ENCODE measurements around the gene PTGER2. TPM values are rescaled to one million over a fixed set of nuclear protein-coding genes. Genes with fewer than 3 reads are reported as not detected.

The PTGER2 gene
- total and polyA plus RNA-seq, 2 donors (not counting 1 experiment from before 2014, with no cell fraction given) = 15.9 to 38.8 TPM

DNA sequence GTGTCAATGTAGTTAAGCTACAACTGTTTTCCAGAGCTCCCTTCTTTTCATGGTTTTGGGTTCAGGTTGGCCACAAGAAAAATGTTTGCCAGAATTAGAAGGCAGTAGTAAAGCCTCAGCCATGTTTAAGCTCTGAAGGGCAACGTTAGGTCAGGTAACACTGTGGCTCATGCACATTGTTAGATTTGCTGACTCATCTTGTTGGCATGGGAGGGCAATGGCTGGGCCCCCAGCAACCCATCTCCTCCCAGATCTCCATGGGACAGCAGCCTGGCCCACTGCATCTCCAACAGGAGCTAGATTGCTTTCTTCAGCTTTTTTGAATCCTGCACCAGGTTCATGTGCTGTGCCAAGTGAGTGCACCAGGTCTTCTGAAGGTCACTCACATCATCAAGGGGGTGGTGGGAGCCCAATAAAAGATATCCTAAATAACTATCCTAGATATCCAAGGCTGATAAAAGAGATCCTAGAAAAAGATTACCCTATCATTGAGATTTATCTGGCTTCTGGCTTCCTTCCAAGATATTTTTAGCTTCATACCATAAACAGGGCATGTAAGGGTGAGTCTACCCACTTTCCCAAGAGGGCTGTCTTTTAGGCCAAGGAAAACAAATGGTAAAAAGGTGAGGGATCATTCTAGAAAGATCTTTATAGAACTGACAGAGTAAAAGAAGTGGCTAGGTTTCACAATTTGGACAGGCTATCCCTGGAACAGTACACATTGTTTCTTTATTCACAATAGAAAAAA lies 28.9 kb downstream of the PTGER2 start:
- peak; percentile 56 to 71 for DNase-seq (ENCODE audit: low read depth in 2 of 2)
- Histone ChIP-seq H3K4me1 (ENCODE audit: control insufficient read depth, extremely low read depth, insufficient read depth, low read length) (peaks cover 8% of the 10 kb centered on the region), H3K36me3 (ENCODE audit: control insufficient read depth, insufficient read depth, low read length) (no peaks in the 10 kb centered on the region), H3K9me3 (ENCODE audit: control insufficient read depth, insufficient read depth, low read depth, low read length) (no peaks in the 10 kb centered on the region), H3K4me2 (ENCODE audit: extremely low read depth, insufficient read depth, low read length) (no peak overlapping the region), H3K4me3 (replicated peaks in 1 of 4; ENCODE audit: control extremely low read depth in 1 of 4, insufficient read depth in 1 of 4, low read depth in 3 of 4, low read length in 4 of 4) (no peak overlapping the region), H2AFZ (ENCODE audit: low read length) (no peak overlapping the region), H4K20me1 (ENCODE audit: control insufficient read depth, extremely low read depth, insufficient read depth, low read length) (no peaks in the 10 kb centered on the region), H3K9ac (ENCODE audit: insufficient read depth, low read length) (no peak overlapping the region), H3K27ac (ENCODE audit: insufficient read depth, low read length) (no peak overlapping the region), H3K27me3 (ENCODE audit: control insufficient read depth, insufficient read depth, low read length) (no peaks in the 10 kb centered on the region), H3K79me2 (ENCODE audit: control insufficient read depth, insufficient read depth, low read length) (no peaks in the 10 kb centered on the region)
- TF ChIP-seq EZH2 (IDR thresholded peaks at IDR 0.05; ENCODE audit: low read length, missing control alignments) = no peak
- TF ChIP-seq, protein P1, sequence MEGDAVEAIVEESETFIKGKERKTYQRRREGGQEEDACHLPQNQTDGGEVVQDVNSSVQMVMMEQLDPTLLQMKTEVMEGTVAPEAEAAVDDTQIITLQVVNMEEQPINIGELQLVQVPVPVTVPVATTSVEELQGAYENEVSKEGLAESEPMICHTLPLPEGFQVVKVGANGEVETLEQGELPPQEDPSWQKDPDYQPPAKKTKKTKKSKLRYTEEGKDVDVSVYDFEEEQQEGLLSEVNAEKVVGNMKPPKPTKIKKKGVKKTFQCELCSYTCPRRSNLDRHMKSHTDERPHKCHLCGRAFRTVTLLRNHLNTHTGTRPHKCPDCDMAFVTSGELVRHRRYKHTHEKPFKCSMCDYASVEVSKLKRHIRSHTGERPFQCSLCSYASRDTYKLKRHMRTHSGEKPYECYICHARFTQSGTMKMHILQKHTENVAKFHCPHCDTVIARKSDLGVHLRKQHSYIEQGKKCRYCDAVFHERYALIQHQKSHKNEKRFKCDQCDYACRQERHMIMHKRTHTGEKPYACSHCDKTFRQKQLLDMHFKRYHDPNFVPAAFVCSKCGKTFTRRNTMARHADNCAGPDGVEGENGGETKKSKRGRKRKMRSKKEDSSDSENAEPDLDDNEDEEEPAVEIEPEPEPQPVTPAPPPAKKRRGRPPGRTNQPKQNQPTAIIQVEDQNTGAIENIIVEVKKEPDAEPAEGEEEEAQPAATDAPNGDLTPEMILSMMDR (conservative IDR thresholded peaks at IDR 0.05 in 1 of 2, IDR thresholded peaks at IDR 0.05 in 1 of 2; ENCODE audit: low read depth in 1 of 2, low read length in 2 of 2) = no peak

DNA sequence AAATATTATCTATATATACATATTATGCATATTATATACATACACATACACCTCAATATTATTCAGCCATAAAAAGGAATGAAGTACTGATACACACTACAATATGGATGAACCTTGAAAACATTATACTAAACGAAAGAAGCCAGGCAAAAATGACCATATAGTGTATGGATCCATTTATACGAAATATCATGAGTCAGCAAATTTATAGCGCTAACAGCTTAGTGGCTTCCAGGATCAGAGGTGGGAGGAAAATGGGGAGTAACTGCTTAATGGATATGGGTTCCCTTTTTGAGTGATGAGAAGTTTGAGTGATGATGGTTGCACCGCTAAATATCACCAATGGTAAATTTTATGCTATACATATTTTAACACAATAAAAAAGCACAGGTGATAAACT lies 32.7 kb downstream of the PTGER2 start:
- no peak overlapping the region for H3K27ac ChIP-seq (ENCODE audit: insufficient read depth, low read length)
- no peaks in the 10 kb centered on the region for H3K79me2 ChIP-seq (ENCODE audit: control insufficient read depth, insufficient read depth, low read length)
- no peak overlapping the region for H3K9ac ChIP-seq (ENCODE audit: insufficient read depth, low read length)
- TF ChIP-seq EZH2 (IDR thresholded peaks at IDR 0.05; ENCODE audit: low read length, missing control alignments) = no peak
- TF ChIP-seq, protein P1 (conservative IDR thresholded peaks at IDR 0.05 in 1 of 2, IDR thresholded peaks at IDR 0.05 in 1 of 2; ENCODE audit: low read depth in 1 of 2, low read length in 2 of 2) = no peak
- no peak overlapping the region for H3K4me3 ChIP-seq (replicated peaks in 1 of 4; ENCODE audit: control extremely low read depth in 1 of 4, insufficient read depth in 1 of 4, low read depth in 3 of 4, low read length in 4 of 4)
- H3K9me3 ChIP-seq (ENCODE audit: control insufficient read depth, insufficient read depth, low read depth, low read length) = no peaks in the 10 kb centered on the region
- H2AFZ ChIP-seq (ENCODE audit: low read length) = no peak overlapping the region
- no peaks in the 10 kb centered on the region for H3K27me3 ChIP-seq (ENCODE audit: control insufficient read depth, insufficient read depth, low read length)
- no peak overlapping the region for H3K4me2 ChIP-seq (ENCODE audit: extremely low read depth, insufficient read depth, low read length)
- H3K4me1 ChIP-seq (ENCODE audit: control insufficient read depth, extremely low read depth, insufficient read depth, low read length) = peaks cover 21% of the 10 kb centered on the region
- DNase-seq (ENCODE audit: low read depth in 2 of 2) = no peak
- H3K36me3 ChIP-seq (ENCODE audit: control insufficient read depth, insufficient read depth, low read length) = no peaks in the 10 kb centered on the region
- H4K20me1 ChIP-seq (ENCODE audit: control insufficient read depth, extremely low read depth, insufficient read depth, low read length) = no peaks in the 10 kb centered on the region

DNA sequence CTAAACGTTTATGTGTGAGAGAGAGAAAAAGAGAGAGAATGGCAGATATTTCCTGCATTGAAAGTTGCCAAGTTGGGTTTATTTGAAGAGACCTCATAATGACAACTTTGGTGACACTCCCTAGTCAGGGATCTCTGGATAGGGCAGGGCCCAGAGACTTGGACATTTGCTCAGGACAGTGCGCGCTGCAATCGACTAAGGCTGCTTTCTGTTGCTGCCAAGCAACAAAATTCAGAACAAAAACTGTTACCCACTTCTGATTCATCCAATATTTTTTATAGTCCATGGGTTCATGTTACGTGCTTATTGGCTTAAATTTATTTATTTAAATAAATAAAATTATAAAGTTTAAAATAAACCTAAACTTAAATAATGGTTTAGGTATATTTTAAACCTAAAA lies 34.2 kb downstream of the PTGER2 start:
- Histone ChIP-seq H3K79me2 (ENCODE audit: control insufficient read depth, insufficient read depth, low read length) (no peaks in the 10 kb centered on the region), H2AFZ (ENCODE audit: low read length) (peak overlapping the region; percentile 53), H3K4me1 (ENCODE audit: control insufficient read depth, extremely low read depth, insufficient read depth, low read length) (peaks cover 21% of the 10 kb centered on the region), H3K9me3 (ENCODE audit: control insufficient read depth, insufficient read depth, low read depth, low read length) (no peaks in the 10 kb centered on the region), H3K36me3 (ENCODE audit: control insufficient read depth, insufficient read depth, low read length) (no peaks in the 10 kb centered on the region), H4K20me1 (ENCODE audit: control insufficient read depth, extremely low read depth, insufficient read depth, low read length) (no peaks in the 10 kb centered on the region), H3K27me3 (ENCODE audit: control insufficient read depth, insufficient read depth, low read length) (no peaks in the 10 kb centered on the region), H3K4me3 (replicated peaks in 1 of 4; ENCODE audit: control extremely low read depth in 1 of 4, insufficient read depth in 1 of 4, low read depth in 3 of 4, low read length in 4 of 4) (peak overlapping the region in 1 of 4 experiments; percentile 20), H3K27ac (ENCODE audit: insufficient read depth, low read length) (peak overlapping the region; percentile 71), H3K4me2 (ENCODE audit: extremely low read depth, insufficient read depth, low read length) (peak overlapping the region; percentile 72), H3K9ac (ENCODE audit: insufficient read depth, low read length) (no peak overlapping the region)
- TF ChIP-seq EZH2 (IDR thresholded peaks at IDR 0.05; ENCODE audit: low read length, missing control alignments) = no peak
- TF ChIP-seq, protein P1 (conservative IDR thresholded peaks at IDR 0.05 in 1 of 2, IDR thresholded peaks at IDR 0.05 in 1 of 2; ENCODE audit: low read depth in 1 of 2, low read length in 2 of 2) = no peak
- peak; percentile 31 to 74 for DNase-seq (ENCODE audit: low read depth in 2 of 2)
